ENCODE measurements around the gene SGCG. TPM values are rescaled to one million over a fixed set of nuclear protein-coding genes. Genes with fewer than 3 reads are reported as not detected.

SGCG gene
- total and polyA plus RNA-seq, 10 of the 15 experiments (the other 5 are each of a cell fraction or from before 2014, with no cell fraction given): not detected

DNA sequence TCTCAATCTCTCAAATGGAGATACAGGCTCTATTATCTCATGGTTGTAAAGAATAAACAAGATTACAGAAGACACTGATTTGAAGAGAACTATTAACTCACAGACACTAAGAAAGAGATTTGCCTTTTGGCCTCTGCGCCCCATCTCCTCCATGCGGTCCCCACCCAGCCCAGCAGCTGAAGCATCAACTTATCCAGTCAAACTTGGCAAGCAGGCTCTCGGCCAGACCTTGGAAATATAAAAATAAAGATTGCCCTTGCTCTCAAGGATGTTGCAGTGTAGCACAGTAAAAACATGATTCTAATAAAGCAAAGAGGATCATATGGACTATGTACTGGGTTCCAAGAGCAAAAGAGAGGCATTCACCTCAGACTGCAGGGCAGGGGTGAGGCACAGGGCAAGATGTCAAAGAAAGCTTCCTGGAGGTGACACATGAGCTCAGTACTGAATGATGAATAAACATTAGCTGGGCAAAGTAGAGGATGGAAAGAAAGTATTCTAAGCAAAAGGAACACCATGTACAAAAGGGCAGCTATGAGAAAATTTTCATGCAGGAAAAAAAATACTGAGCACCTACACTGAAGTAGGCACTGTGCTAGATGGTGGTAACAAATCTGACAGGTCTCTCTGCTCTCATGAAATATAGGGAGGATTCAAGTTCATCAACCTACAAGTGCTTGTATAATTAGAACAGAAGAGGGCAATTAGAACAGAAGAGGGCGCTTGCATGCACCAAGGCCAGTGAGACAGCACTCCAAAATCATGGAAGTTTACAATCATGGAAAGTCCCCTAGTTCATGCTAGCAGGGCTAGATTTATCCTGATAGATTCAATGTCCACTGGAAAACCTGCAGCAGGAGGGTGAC lies 167.7 kb downstream of the SGCG start:
- Histone ChIP-seq H3K9ac (ENCODE audit: control insufficient read depth, insufficient read depth, low read length) (no peak overlapping the region), H3K79me2 (ENCODE audit: control insufficient read depth, insufficient read depth, low read length) (no peaks in the 10 kb centered on the region), H3K27me3 (replicated peaks in 1 of 2; ENCODE audit: control insufficient read depth in 2 of 2, insufficient read depth in 2 of 2, low read length in 1 of 2) (no peaks in the 10 kb centered on the region), H3K4me1 (ENCODE audit: control insufficient read depth, insufficient read depth, low read length) (0 out of 2 replicates have a peak, but pooled peaks cover 4% of the 10 kb centered on the region), H3K9me3 (replicated peaks; ENCODE audit: control insufficient read depth, insufficient read depth, low read length) (no peaks in the 10 kb centered on the region; the same call in 1 of the 3 replicates), H3K4me2 (ENCODE audit: control insufficient read depth, insufficient read depth) (no peak overlapping the region), H2AFZ (ENCODE audit: control insufficient read depth, low read depth, low read length) (no peak overlapping the region), H3K4me3 (no peak overlapping the region), H3K27ac (ENCODE audit: control insufficient read depth, insufficient read depth) (no peak overlapping the region), H4K20me1 (ENCODE audit: control insufficient read depth, insufficient read depth) (no peaks in the 10 kb centered on the region), H3K36me3 (ENCODE audit: control insufficient read depth in 2 of 2, insufficient read depth in 2 of 2, low read length in 1 of 2) (peaks cover 3 to 30% of the 10 kb centered on the region in 2 experiments)
- RAD21 ChIA-PET (ENCODE audit: unreplicated experiment): no interaction called here
- no peak for DNase-seq (ENCODE audit: low read depth, low spot score)
- POLR2A ChIA-PET: no interaction called here
- SMC1A ChIA-PET (ENCODE audit: uncharacterized antibody, unreplicated experiment): interaction anchor here (1.2 kb wide), 1 partner anchor 27 kb away, joined by 4 read pairs; no protein-coding TSS in a partner anchor
- TF ChIP-seq SIX5 (IDR thresholded peaks at IDR 0.05; ENCODE audit: low read depth, low read length, severe bottlenecking): no peak
- TF ChIP-seq MYB (IDR thresholded peaks at IDR 0.05; ENCODE audit: borderline replicate concordance, low read depth, low read length): no peak
- TF ChIP-seq RCOR1 (conservative IDR thresholded peaks at IDR 0.05; ENCODE audit: low read depth, low read length): no peak
- TF ChIP-seq PAX8 (IDR thresholded peaks at IDR 0.05): no peak
- no peak for TF ChIP-seq TARDBP (IDR thresholded peaks at IDR 0.05; ENCODE audit: borderline replicate concordance)
- TF ChIP-seq, protein P1, sequence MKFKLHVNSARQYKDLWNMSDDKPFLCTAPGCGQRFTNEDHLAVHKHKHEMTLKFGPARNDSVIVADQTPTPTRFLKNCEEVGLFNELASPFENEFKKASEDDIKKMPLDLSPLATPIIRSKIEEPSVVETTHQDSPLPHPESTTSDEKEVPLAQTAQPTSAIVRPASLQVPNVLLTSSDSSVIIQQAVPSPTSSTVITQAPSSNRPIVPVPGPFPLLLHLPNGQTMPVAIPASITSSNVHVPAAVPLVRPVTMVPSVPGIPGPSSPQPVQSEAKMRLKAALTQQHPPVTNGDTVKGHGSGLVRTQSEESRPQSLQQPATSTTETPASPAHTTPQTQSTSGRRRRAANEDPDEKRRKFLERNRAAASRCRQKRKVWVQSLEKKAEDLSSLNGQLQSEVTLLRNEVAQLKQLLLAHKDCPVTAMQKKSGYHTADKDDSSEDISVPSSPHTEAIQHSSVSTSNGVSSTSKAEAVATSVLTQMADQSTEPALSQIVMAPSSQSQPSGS (IDR thresholded peaks at IDR 0.05; ENCODE audit: low read length): no peak
- intact Hi-C loops (cut with micrococcal nuclease; ENCODE audit: unreplicated experiment) (no loop called here), in situ Hi-C loops (cut with MboI) (no loop called here)
- ATAC-seq: no peak
- BruUV-seq (replicated peaks): no TSS peak
- no peak for FAIRE-seq
- 98% methylated on average over 4 of the region's 4 CpGs for WGBS (ENCODE audit: insufficient coverage, insufficient replicate concordance, low lambda C conversion rate, missing lambda C conversion rate)
- CTCF ChIA-PET: no interaction called here

Data from GM12878 (cell line).